Gastroesophageal sphincter (tissue), 4 donors: ENCODE data around the gene HDAC2. TPM values are rescaled to one million over a fixed set of nuclear protein-coding genes. Genes with fewer than 3 reads are reported as not detected.
"Not testable (repeated sequence)": the region's sequence is repeated elsewhere in the genome, so short reads cannot be mapped to it uniquely, and the experiment has no call there.

Experiments
- ATAC-seq: fragments of 150-250 bp; one replicate; pipeline ENCODE4 v1.9.1; 2016; ENCODE audit warnings: mild to moderate bottlenecking, moderate library complexity
- H3K27ac ChIP-seq, 4 donors: fragments of 200-600 bp; sonication (generic) in 3 of 4; 1 replicate in 3 of 4; 2 replicates in 1 of 4; pipeline ENCODE4 v1.5.1; 2016 to 2019
- H3K27me3 ChIP-seq: fragments of 200-600 bp; sonication (generic); one replicate; pipeline ENCODE4 v1.5.1; 2019
- H3K36me3 ChIP-seq, 2 donors: fragments of 200-600 bp; sonication (generic); one replicate each; pipeline ENCODE4 v1.5.1; 2019; ENCODE audit warnings: control low read depth in 1 of 2
- H3K4me1 ChIP-seq, 3 donors: fragments of 200-600 bp; sonication (generic); 1 replicate in 2 of 3; 2 replicates in 1 of 3; pipeline ENCODE4 v1.5.1; 2016 to 2019; ENCODE audit warnings: control low read depth in 2 of 3
- H3K4me3 ChIP-seq, 2 donors: fragments of 200-600 bp; sonication (generic); one replicate each; pipeline ENCODE4 v1.5.1; 2019; ENCODE audit warnings: mild to moderate bottlenecking in 1 of 2, moderate library complexity in 1 of 2
- H3K9me3 ChIP-seq, 3 donors: fragments of 200-600 bp; sonication (generic); one replicate each; pipeline ENCODE4 v1.5.1; 2017 to 2019; ENCODE audit warnings: control low read depth in 2 of 3
- EP300 ChIP-seq: sonication (generic); formaldehyde crosslinking; IDR thresholded peaks from one replicate; pipeline ENCODE4 v1.6.1; 2017; ENCODE audit warnings: antibody characterized with exemption, mild to moderate bottlenecking
- POLR2A ChIP-seq, 2 donors: fragments of 450-650 bp; IDR thresholded peaks; one replicate each; pipeline ENCODE4 v1.6.1; 2017; ENCODE audit warnings: antibody characterized with exemption in 2 of 2, mild to moderate bottlenecking in 2 of 2, moderate library complexity in 1 of 2
- POLR2AphosphoS5 ChIP-seq: sonication (generic); formaldehyde crosslinking; IDR thresholded peaks from one replicate; pipeline ENCODE4 v1.6.1; 2017; ENCODE audit warnings: antibody characterized with exemption
- WGBS, 2 donors: methylation state at CpG; one replicate each; pipeline ENCODE4 v1.1.5; 2018; ENCODE audit warnings: low coverage in 1 of 2; 5-methylcytosine and 5-hydroxymethylcytosine counted together
- total RNA-seq, 4 donors: library from RNA; depleted of rRNA; stranded (reverse); fragments of >200 nt; gene quantifications; one replicate each; pipeline ENCODE4 v1.1.0, GENCODE V29; 2016
- TF ChIP-seq, protein P1 (sequence below), 4 experiments: fragments of 200-600 bp in 2 of 4; fragments of 450-650 bp in 2 of 4; sonication (generic) in 1 of 4; IDR thresholded peaks; one replicate each; pipeline ENCODE4 v1.5.1; 2017 to 2019; ENCODE audit warnings: antibody characterized with exemption in 4 of 4, mild to moderate bottlenecking in 2 of 4, moderate library complexity in 2 of 4

The HDAC2 gene
- total RNA-seq, 4 donors from 2014 or later = 44.7 to 71.2 (median 52.5) TPM

DNA sequence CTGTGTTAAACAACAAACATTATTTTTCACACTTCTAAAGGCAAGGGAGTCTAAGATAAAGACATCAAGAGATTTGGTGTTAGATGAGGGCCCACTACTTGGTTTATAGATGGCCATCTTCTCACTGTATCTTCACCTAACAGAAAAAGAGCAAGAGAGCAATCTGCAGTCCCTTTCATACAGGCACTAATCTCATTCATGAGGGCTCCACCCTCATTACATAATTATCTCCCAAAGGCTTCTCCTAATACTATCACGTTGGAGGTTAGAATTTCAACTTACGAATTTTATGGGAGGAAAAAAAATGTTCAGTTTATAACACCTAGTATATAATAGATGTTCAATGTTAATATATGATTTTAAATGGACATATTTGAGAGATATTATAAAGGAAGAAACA lies 45.6 kb downstream of the HDAC2 start:
- Histone ChIP-seq H3K9me3 (peaks cover 0 to 17% (median 0%) of the 10 kb centered on the region in 3 donors), H3K27ac (no peak overlapping the region), H3K4me3 (no peak overlapping the region), H3K27me3 (no peaks in the 10 kb centered on the region), H3K36me3 (no peaks in the 10 kb centered on the region), H3K4me1 (peaks cover 0 to 17% (median 0%) of the 10 kb centered on the region in 3 donors)
- ATAC-seq = no peak
- 42 to 59% methylated on average over 2 of the region's 2 CpGs for WGBS, 2 donors
- TF ChIP-seq POLR2AphosphoS5 = no peak
- TF ChIP-seq EP300 = no peak
- TF ChIP-seq POLR2A (IDR thresholded peaks at IDR 0.05) = no peak
- TF ChIP-seq, protein P1, sequence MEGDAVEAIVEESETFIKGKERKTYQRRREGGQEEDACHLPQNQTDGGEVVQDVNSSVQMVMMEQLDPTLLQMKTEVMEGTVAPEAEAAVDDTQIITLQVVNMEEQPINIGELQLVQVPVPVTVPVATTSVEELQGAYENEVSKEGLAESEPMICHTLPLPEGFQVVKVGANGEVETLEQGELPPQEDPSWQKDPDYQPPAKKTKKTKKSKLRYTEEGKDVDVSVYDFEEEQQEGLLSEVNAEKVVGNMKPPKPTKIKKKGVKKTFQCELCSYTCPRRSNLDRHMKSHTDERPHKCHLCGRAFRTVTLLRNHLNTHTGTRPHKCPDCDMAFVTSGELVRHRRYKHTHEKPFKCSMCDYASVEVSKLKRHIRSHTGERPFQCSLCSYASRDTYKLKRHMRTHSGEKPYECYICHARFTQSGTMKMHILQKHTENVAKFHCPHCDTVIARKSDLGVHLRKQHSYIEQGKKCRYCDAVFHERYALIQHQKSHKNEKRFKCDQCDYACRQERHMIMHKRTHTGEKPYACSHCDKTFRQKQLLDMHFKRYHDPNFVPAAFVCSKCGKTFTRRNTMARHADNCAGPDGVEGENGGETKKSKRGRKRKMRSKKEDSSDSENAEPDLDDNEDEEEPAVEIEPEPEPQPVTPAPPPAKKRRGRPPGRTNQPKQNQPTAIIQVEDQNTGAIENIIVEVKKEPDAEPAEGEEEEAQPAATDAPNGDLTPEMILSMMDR (IDR thresholded peaks at IDR 0.05) = no peak

DNA sequence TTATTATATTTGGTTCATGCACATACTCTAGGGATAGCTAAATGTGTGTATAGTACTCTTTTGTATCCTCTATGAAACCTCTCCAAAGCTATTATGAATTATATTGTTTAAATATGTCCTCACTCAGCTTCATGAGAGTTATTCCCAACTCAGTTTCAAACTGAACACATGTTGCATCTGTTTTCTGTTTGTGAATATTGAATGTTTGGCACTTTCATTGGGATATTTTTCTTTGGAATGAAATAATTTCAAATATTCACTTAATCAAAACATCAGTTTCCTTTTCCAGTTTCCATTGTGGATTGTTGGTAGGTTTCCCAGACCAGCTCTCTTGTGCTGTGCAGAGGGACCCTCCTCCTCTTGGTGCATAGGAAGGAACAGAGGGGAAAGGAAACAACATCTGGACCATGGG lies 46.6 kb downstream of the HDAC2 start:
- H3K4me1 ChIP-seq = peaks cover 0 to 17% (median 0%) of the 10 kb centered on the region in 3 donors
- no peaks in the 10 kb centered on the region for H3K36me3 ChIP-seq
- TF ChIP-seq POLR2AphosphoS5 (no peak), EP300 (no peak), POLR2A (IDR thresholded peaks at IDR 0.05) (no peak)
- TF ChIP-seq, protein P1 (IDR thresholded peaks at IDR 0.05) = no peak
- ATAC-seq = no peak
- H3K27ac ChIP-seq = no peak overlapping the region
- H3K9me3 ChIP-seq = peaks cover 0 to 8% (median 0%) of the 10 kb centered on the region in 3 donors
- H3K27me3 ChIP-seq = no peaks in the 10 kb centered on the region
- no peak overlapping the region for H3K4me3 ChIP-seq

DNA sequence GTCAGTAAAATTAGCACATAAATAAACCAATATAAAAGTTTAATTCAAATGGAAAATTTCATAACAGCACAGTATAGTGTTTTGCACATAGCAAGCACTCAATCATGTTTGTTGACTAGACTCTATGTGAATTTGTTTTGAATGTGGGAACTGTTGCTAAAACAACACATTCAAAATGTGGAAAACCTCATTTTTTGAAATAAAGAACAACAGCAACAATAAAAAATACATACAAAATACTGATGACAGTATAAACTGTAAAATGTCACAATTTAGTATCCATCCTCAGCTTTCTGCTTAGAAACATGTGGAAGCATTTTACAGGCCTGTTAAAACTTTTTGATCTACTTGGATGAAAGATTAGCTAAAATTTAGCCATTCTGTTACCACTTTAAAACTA lies 47.4 kb downstream of the HDAC2 start:
- Histone ChIP-seq H3K27ac (no peak overlapping the region), H3K9me3 (peaks cover 0 to under 1% (median 0%) of the 10 kb centered on the region in 3 donors), H3K4me3 (no peak overlapping the region), H3K4me1 (peaks cover 0 to 17% (median 0%) of the 10 kb centered on the region in 3 donors), H3K27me3 (no peaks in the 10 kb centered on the region), H3K36me3 (no peaks in the 10 kb centered on the region)
- no peak for ATAC-seq
- TF ChIP-seq, protein P1 (IDR thresholded peaks at IDR 0.05) = no peak
- TF ChIP-seq POLR2AphosphoS5 = no peak
- TF ChIP-seq EP300 = no peak
- TF ChIP-seq POLR2A (IDR thresholded peaks at IDR 0.05) = no peak

DNA sequence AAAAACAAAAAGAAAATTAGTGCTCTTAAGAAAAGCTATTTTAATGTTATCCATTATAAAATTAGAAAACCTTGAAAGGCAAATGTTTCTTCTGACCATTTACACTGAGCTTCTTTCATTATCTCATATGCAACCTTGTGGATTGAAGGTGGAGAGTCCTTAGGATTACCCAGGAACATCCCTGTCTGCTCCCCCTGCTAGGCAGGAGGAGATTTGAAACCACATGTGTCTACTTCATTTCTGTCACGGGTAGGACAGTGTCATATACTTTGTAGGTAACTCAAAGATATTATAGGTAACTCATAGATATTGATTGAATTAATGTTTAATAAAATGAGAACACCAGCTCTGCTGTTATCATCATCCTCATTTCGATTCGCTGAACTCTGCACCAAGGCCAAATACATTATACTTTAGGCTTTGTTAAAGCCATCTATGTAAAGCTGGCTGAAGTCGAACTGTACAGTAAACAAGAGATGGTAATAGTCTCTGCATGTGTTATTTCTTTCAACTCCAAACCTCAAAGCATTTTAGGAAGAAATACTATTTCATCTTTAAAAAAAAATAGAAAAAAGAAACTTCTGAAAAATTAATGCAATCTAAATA lies 49.5 kb downstream of the HDAC2 start:
- no peak for TF ChIP-seq POLR2AphosphoS5
- no peak for TF ChIP-seq EP300
- no peak for TF ChIP-seq POLR2A (IDR thresholded peaks at IDR 0.05)
- TF ChIP-seq, protein P1 (IDR thresholded peaks at IDR 0.05) = no peak
- Histone ChIP-seq H3K9me3 (no peaks in the 10 kb centered on the region), H3K4me3 (no peak overlapping the region), H3K27me3 (no peaks in the 10 kb centered on the region), H3K4me1 (peaks cover 0 to 17% (median 0%) of the 10 kb centered on the region in 3 donors), H3K36me3 (no peaks in the 10 kb centered on the region), H3K27ac (no peak overlapping the region)
- no peak for ATAC-seq
- 83 to 88% methylated on average over 4 of the region's 4 CpGs for WGBS, 2 donors

DNA sequence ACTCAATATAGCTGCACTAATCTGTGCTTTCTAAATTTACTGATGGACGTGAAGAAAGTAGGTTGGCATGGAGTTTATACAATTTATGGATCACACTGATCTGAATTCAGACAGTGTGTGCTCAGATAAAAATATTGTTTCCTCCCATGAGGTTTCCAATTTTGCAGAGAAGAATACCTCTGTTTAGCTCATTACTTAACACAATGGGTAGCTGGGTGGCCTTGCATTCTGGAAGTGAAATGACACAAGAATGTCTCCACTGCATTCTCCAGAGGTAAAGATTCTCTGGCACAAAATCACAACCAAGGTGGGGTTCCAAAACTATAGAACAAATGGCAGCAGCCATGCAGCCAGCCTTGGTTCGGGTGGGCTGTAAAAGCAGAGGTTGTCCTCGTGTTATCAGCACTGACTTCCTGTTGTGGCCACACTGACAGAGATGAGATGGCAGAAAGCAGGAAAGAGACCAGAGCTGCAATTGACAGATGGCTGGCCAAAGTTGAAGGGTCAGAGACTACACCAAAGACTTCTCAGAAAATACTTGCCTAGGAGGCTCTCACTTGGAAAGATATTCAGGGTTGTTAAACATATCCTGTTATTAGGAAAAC lies 50.2 kb downstream of the HDAC2 start:
- H3K4me1 ChIP-seq = peaks cover 0 to 17% (median 0%) of the 10 kb centered on the region in 3 donors
- no peaks in the 10 kb centered on the region for H3K36me3 ChIP-seq
- no peak overlapping the region for H3K4me3 ChIP-seq
- WGBS, 2 donors = 80 to 87% methylated on average over 1 to 3 of the region's 3 CpGs
- H3K27ac ChIP-seq = no peak overlapping the region
- H3K27me3 ChIP-seq = no peaks in the 10 kb centered on the region
- no peaks in the 10 kb centered on the region for H3K9me3 ChIP-seq
- TF ChIP-seq POLR2A (IDR thresholded peaks at IDR 0.05) (no peak), POLR2AphosphoS5 (no peak), EP300 (no peak)
- TF ChIP-seq, protein P1 (IDR thresholded peaks at IDR 0.05) = no peak
- no peak for ATAC-seq

DNA sequence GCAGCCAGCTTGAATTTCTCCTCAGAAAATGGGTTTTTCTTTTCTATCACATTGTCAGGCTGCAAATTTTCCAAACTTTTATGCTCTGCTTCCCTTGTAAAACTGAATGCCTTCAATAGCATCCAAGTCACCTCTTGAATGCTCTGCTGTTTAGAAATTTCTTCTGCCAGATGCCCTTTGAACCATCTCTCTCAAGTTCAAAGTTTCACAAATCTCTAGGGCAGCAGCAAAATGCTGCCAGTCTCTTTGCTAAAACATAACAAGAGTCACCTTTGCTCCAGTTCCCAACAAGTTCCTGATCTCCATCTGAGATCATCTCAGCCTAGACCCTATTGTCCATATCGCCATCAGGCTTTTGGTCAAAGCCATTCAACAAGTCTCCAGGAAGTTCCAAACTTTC lies 60.7 kb downstream of the HDAC2 start:
- not testable (repeated sequence) for H3K9me3 ChIP-seq, ATAC-seq, H3K4me3 ChIP-seq, H3K36me3 ChIP-seq, H3K4me1 ChIP-seq, H3K27ac ChIP-seq, H3K27me3 ChIP-seq
- 63 to 80% methylated on average over 1 of the region's 1 CpG for WGBS, 2 donors
